PC-3 (cell line): ENCODE measurements around the gene CYP26A1. TPM values are rescaled to one million over a fixed set of nuclear protein-coding genes. Genes with fewer than 3 reads are reported as not detected.

ENCODE experiments used
- ATAC-seq: fragments of 200-7000 bp; cut with Tn5 transposase; 2 replicates; pipeline ENCODE4 v1.9.1; 2020; ENCODE audit warnings: mild to moderate bottlenecking, moderate library complexity
- BruUV-seq: library from RNA; stranded (reverse); fragments of 400-500 nt; replicated peaks from 2 replicates; lab custom pipeline; 2021; lab: Mats Ljungman, UMichigan
- CTCF ChIA-PET: fragments of 300-600 bp; sonication (Branson Sonifier 250); formaldehyde crosslinking; loops from one replicate; lab custom pipeline; 2022; ENCODE audit warnings: antibody characterized with exemption; lab: Charles Lee
- POLR2A ChIA-PET: fragments of 300-600 bp; sonication (Branson Sonifier 250); formaldehyde crosslinking; loops from one replicate; lab custom pipeline; 2022; ENCODE audit warnings: antibody characterized with exemption; ENCODE audit not compliant: unreplicated experiment; lab: Charles Lee
- DNase-seq: peaks from one replicate; pipeline ENCODE4 v3.0.0-alpha.2; 2015
- H2AFZ ChIP-seq: fragments of 300-600 bp; sonication (generic); 2 replicates; pipeline ENCODE4 v1.6.0; 2016; ENCODE audit warnings: antibody characterized with exemption, low read length
- H3F3A ChIP-seq: fragments of 300-600 bp; sonication (generic); one replicate; pipeline ENCODE4 v1.6.0; 2017; ENCODE audit warnings: antibody characterized with exemption, low read length, control low read depth, mild to moderate bottlenecking; ENCODE audit not compliant: unreplicated experiment
- H3K27ac ChIP-seq: fragments of 300-600 bp; sonication (generic); 2 replicates; pipeline ENCODE4 v1.5.1; 2016; ENCODE audit warnings: mild to moderate bottlenecking, low read length
- H3K27me3 ChIP-seq: fragments of 300-600 bp; sonication (generic); 2 replicates; pipeline ENCODE4 v1.6.1; 2016; ENCODE audit warnings: low read length, mixed read lengths
- H3K36me3 ChIP-seq: fragments of 300-600 bp; sonication (generic); 2 replicates; pipeline ENCODE4 v1.6.1; 2016; ENCODE audit warnings: low read depth, mixed run types, low read length, mixed read lengths
- H3K4me1 ChIP-seq: fragments of 300-600 bp; sonication (generic); 2 replicates; pipeline ENCODE4 v1.5.1; 2016; ENCODE audit warnings: low read length; ENCODE audit not compliant: insufficient read depth
- H3K4me2 ChIP-seq: fragments of 300-600 bp; sonication (generic); 2 replicates; pipeline ENCODE4 v1.6.0; 2016; ENCODE audit warnings: low read length
- H3K4me3 ChIP-seq: fragments of 300-600 bp; sonication (generic); 2 replicates; pipeline ENCODE4 v1.5.1; 2016; ENCODE audit warnings: mild to moderate bottlenecking, low read length, mixed read lengths
- H3K79me2 ChIP-seq: fragments of 300-600 bp; sonication (generic); 2 replicates; pipeline ENCODE4 v1.6.1; 2017; ENCODE audit warnings: low read length, mixed read lengths
- H3K9ac ChIP-seq: fragments of 300-600 bp; sonication (generic); 2 replicates; pipeline ENCODE4 v1.6.0; 2016; ENCODE audit warnings: mild to moderate bottlenecking, low read length
- H3K9me2 ChIP-seq: fragments of 300-600 bp; sonication (generic); replicated peaks from 2 replicates; pipeline ENCODE4 v1.6.1; 2016; ENCODE audit warnings: mixed run types, low read length, mixed read lengths
- H3K9me3 ChIP-seq: fragments of 300-600 bp; sonication (generic); 2 replicates; pipeline ENCODE4 v1.6.1; 2016; ENCODE audit warnings: low read length, mixed read lengths
- H4K20me1 ChIP-seq: fragments of 300-600 bp; sonication (generic); 2 replicates; pipeline ENCODE4 v1.6.1; 2016; ENCODE audit warnings: low read length, mixed read lengths
- EZH2 ChIP-seq: fragments of 300-600 bp; sonication (generic); IDR thresholded peaks from one replicate; pipeline ENCODE4 v1.6.1; 2017; ENCODE audit warnings: antibody characterized with exemption, mild to moderate bottlenecking, low read length; ENCODE audit not compliant: unreplicated experiment
- EZH2phosphoT487 ChIP-seq: fragments of 300-600 bp; sonication (generic); IDR thresholded peaks from 2 replicates; pipeline ENCODE4 v1.6.1; 2018; ENCODE audit warnings: mild to moderate bottlenecking, antibody characterized with exemption, low read length, borderline replicate concordance
- intact Hi-C: fragments of 100-400 bp; cut with micrococcal nuclease; formaldehyde crosslinking; loops from 2 replicates; pipeline ENCODE4 v1.9.0; 2023
- total RNA-seq: library from RNA; depleted of rRNA; stranded (reverse); fragments of >200 nt; gene quantifications from 2 replicates; pipeline ENCODE4 v1.2.3, GENCODE V29; 2014
- TF ChIP-seq, protein P1 (sequence below): fragments of 300-600 bp; sonication (generic); conservative IDR thresholded peaks from 2 replicates; pipeline ENCODE4 v1.5.1; 2017; ENCODE audit warnings: antibody characterized with exemption, low read depth, mild to moderate bottlenecking, low read length

The CYP26A1 gene
- total RNA-seq, 1 experiment from 2014 or later: 0.26 TPM

DNA sequence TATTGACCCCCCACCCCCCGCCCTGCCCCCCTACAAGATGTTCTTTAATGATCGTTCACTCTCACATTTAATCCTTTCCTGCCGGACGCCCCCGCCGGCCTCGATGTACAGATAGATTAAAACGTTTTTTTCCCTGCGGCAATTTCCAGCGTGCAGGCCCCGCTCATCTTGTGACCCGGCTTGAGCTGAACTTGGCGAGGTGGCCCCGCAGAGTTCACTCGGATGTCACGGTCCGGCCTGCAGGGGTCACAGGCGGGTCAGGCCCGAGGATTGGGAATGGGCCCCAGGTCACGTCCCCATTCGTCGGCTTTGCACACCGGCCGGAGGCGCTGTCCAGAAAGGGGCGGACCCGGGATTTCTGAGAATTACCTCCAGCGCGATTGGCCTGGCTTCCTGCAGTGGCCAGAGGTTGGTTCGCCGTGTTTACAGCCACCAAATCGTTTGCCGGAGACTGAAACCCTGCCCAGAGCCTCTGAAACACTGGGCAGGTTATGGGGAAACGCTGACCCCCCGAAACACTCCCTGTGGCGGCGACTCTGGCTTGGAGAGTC, 1.9 kb upstream of the CYP26A1 start:
- DNase-seq (peak; percentile 64), ATAC-seq (peak; percentile 62)
- H2AFZ ChIP-seq: peak overlapping the region; percentile 92
- no peak overlapping the region for H3K9ac ChIP-seq
- H3K4me1 ChIP-seq: peaks cover 11% of the 10 kb centered on the region; the same call in 1 of the 2 replicates
- H3K27me3 ChIP-seq: peaks cover 16% of the 10 kb centered on the region
- H3F3A ChIP-seq: no peaks in the 10 kb centered on the region
- no peaks in the 10 kb centered on the region for H3K9me2 ChIP-seq
- H3K79me2 ChIP-seq: no peaks in the 10 kb centered on the region
- no peaks in the 10 kb centered on the region for H4K20me1 ChIP-seq
- peak overlapping the region; percentile 96 for H3K4me2 ChIP-seq
- peak overlapping the region; percentile 76 for H3K4me3 ChIP-seq
- intact Hi-C loops: no loop called here
- no peaks in the 10 kb centered on the region for H3K9me3 ChIP-seq
- CTCF ChIA-PET: no interaction called here
- no TSS peak for BruUV-seq
- POLR2A ChIA-PET: no interaction called here
- TF ChIP-seq EZH2phosphoT487: no peak
- TF ChIP-seq, protein P1, sequence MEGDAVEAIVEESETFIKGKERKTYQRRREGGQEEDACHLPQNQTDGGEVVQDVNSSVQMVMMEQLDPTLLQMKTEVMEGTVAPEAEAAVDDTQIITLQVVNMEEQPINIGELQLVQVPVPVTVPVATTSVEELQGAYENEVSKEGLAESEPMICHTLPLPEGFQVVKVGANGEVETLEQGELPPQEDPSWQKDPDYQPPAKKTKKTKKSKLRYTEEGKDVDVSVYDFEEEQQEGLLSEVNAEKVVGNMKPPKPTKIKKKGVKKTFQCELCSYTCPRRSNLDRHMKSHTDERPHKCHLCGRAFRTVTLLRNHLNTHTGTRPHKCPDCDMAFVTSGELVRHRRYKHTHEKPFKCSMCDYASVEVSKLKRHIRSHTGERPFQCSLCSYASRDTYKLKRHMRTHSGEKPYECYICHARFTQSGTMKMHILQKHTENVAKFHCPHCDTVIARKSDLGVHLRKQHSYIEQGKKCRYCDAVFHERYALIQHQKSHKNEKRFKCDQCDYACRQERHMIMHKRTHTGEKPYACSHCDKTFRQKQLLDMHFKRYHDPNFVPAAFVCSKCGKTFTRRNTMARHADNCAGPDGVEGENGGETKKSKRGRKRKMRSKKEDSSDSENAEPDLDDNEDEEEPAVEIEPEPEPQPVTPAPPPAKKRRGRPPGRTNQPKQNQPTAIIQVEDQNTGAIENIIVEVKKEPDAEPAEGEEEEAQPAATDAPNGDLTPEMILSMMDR: peak; percentile 24
- H3K36me3 ChIP-seq: no peaks in the 10 kb centered on the region
- H3K27ac ChIP-seq: no peak overlapping the region

DNA sequence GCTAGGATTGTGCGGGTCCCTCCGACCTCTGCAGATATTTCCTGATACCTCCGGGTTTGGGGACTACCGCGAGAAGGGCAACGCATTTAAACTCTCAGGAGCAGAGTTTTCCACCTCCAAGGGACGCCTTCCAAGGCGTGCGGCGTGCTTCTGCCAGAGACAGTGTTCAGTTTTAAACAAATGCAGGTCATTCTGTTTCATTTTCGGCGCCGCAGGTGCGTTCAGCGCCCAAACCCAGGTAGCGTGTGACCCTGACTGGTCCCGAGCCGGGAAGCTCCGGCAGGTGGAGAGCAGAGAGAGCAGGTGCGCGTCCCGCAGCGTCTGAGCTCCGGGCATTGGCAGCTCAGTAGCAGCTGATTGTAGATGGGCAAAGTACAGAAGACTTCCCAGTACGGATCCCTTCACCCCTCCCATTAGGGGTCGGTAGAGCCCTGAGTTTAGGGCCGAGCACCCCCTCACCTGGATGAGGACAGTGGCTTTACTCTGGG, 1.4 kb upstream of the CYP26A1 start:
- Histone ChIP-seq H4K20me1 (no peaks in the 10 kb centered on the region), H3K9me2 (no peaks in the 10 kb centered on the region), H3F3A (no peaks in the 10 kb centered on the region), H3K9me3 (no peaks in the 10 kb centered on the region), H3K4me1 (peaks cover 11% of the 10 kb centered on the region; the same call in 1 of the 2 replicates), H3K9ac (no peak overlapping the region), H3K36me3 (no peaks in the 10 kb centered on the region), H2AFZ (peak overlapping the region; percentile 92), H3K27me3 (peaks cover 16% of the 10 kb centered on the region), H3K79me2 (no peaks in the 10 kb centered on the region), H3K27ac (no peak overlapping the region), H3K4me3 (peak overlapping the region; percentile 76), H3K4me2 (peak overlapping the region; percentile 96)
- ATAC-seq (peak; percentile 61), DNase-seq (peak; percentile 21)
- TF ChIP-seq EZH2phosphoT487 (no peak), EZH2 (no peak)
- TF ChIP-seq, protein P1: no peak
- no TSS peak for BruUV-seq
- intact Hi-C loops: no loop called here
- ChIA-PET POLR2A (no interaction called here), CTCF (no interaction called here)

DNA sequence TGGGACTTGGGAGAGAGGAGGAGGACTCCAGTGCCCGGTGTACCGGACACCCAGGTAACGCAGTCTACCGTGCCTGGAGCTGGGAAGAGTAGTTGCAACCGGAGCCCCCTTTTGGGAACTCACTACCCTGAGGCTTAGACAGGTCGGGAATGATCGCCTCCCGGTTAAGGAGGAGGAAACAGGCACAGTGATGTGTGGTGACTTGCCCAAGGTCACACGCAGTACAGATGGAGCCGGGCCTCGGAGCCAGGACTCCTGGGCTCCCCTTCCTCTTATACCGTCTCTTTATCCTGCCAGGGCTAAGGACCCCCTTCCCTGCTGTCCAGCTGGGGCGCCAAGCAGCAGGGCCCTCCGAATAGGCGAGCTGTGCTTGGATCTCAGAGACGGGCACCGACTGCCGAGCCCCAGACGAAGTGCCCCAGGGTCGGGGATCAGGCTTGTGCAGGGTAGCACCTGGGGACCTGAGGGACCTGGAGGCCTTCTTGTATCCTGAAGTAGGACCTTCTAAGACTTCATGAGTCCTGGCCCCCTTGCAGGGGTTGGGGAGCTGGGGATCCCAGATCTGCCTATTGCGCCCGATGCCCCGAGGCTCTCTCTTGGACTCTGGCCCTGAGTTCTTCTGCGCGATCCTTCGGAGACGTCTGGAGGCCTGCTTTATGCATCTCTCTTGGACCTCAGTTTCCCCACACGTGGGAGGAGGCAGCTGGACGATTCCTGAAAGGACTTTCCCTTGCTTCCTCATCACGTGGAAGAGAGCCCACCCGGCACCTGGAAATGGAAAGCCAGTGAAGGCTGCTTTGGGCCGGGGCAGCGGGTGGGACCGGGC, 767 bp upstream of the CYP26A1 start:
- H3K27me3 ChIP-seq: peaks cover 16% of the 10 kb centered on the region

More for the DNA sequence above, 767 bp upstream of the CYP26A1 start:
- ChIA-PET CTCF (no interaction called here), POLR2A (no interaction called here)
- Histone ChIP-seq H3K9me3 (no peaks in the 10 kb centered on the region), H3K79me2 (no peaks in the 10 kb centered on the region), H3K9ac (no peak overlapping the region), H3K4me1 (peaks cover 11% of the 10 kb centered on the region; the same call in 1 of the 2 replicates), H3K9me2 (no peaks in the 10 kb centered on the region), H3F3A (no peaks in the 10 kb centered on the region), H3K36me3 (no peaks in the 10 kb centered on the region), H3K27ac (no peak overlapping the region), H3K4me2 (peak overlapping the region; percentile 96), H3K4me3 (peak overlapping the region; percentile 76), H2AFZ (peak overlapping the region; percentile 92), H4K20me1 (no peaks in the 10 kb centered on the region)
- intact Hi-C loops: no loop called here
- DNase-seq (no peak), ATAC-seq (peak; percentile 9)
- TF ChIP-seq, protein P1: no peak
- TF ChIP-seq EZH2phosphoT487 (no peak), EZH2 (no peak)
- no TSS peak for BruUV-seq
